GM12878 (cell line): ENCODE results near the gene COQ7. TPM values are rescaled to one million over a fixed set of nuclear protein-coding genes. Genes with fewer than 3 reads are reported as not detected.
A peak's percentile ranks its signal among the peaks of the same experiment; 100 is the strongest.

ENCODE experiments used
- ATAC-seq: fragments of 200-7000 bp; cut with Tn5 transposase; 3 replicates; pipeline ENCODE4 v1.9.1; 2020; ENCODE audit warnings: mild to moderate bottlenecking, moderate library complexity
- BruUV-seq: library from RNA; stranded (reverse); fragments of 400-500 nt; replicated peaks from 2 replicates; lab custom pipeline; 2021; lab: Mats Ljungman, UMichigan
- CTCF ChIA-PET: fragments of 300-600 bp; sonication (Branson Sonifier 250); formaldehyde crosslinking; extraction: SDS; loops from one replicate; lab custom pipeline; 2021; ENCODE audit warnings: inconsistent platforms; lab: Yijun Ruan, JAX
- POLR2A ChIA-PET: fragments of 350-600 bp; formaldehyde crosslinking; extraction: SDS; loops from one replicate; lab custom pipeline; 2021; ENCODE audit warnings: inconsistent platforms; lab: Charles Lee
- RAD21 ChIA-PET: fragments of 300-600 bp; sonication (Branson Sonifier 250); formaldehyde crosslinking; loops from one replicate; lab custom pipeline; 2023; ENCODE audit warnings: antibody characterized with exemption; ENCODE audit not compliant: unreplicated experiment; lab: Charles Lee
- SMC1A ChIA-PET: fragments of 300-600 bp; sonication (Branson Sonifier 250); formaldehyde crosslinking; loops from one replicate; lab custom pipeline; 2023; ENCODE audit not compliant: unreplicated experiment, uncharacterized antibody; lab: Charles Lee
- DNase-seq: peaks from one replicate; pipeline ENCODE4 v3.0.0-alpha.2; 2011; ENCODE audit warnings: low read depth, low spot score
- FAIRE-seq: peaks from 3 replicates; lab custom pipeline; 2011; peaks lifted over from hg19 to GRCh38; lab: Jason Lieb, UNC
- H2AFZ ChIP-seq: 2 replicates; pipeline ENCODE4 v1.6.0; 2011; ENCODE audit warnings: low read depth, low read length, control low read depth; ENCODE audit not compliant: control insufficient read depth
- H3K27ac ChIP-seq: 2 replicates; pipeline ENCODE4 v1.5.1; 2011; ENCODE audit warnings: control low read depth; ENCODE audit not compliant: control insufficient read depth, insufficient read depth
- H3K27me3 ChIP-seq, 2 experiments: replicated peaks in 1 of 2; 2 replicates each; pipeline versions ENCODE4 v1.6.0 to v1.6.1; 2011; ENCODE audit warnings: low read length in 1 of 2; ENCODE audit not compliant: control insufficient read depth in 2 of 2, insufficient read depth in 2 of 2
- H3K36me3 ChIP-seq, 2 experiments: 2 replicates each; pipeline ENCODE4 v1.5.1; 2011; ENCODE audit warnings: low read length in 1 of 2; ENCODE audit not compliant: control insufficient read depth in 2 of 2, insufficient read depth in 2 of 2
- H3K4me1 ChIP-seq: 2 replicates; pipeline ENCODE4 v1.6.1; 2011; ENCODE audit warnings: mild to moderate bottlenecking, low read length, moderate library complexity, mixed read lengths; ENCODE audit not compliant: control insufficient read depth, insufficient read depth
- H3K4me2 ChIP-seq: 2 replicates; pipeline ENCODE4 v1.6.0; 2011; ENCODE audit warnings: control low read depth; ENCODE audit not compliant: control insufficient read depth, insufficient read depth
- H3K4me3 ChIP-seq: fragments of 200-600 bp; sonication (generic); 2 replicates; pipeline ENCODE4 v1.5.1; 2016
- H3K79me2 ChIP-seq: 2 replicates; pipeline ENCODE4 v1.6.0; 2011; ENCODE audit warnings: low read length; ENCODE audit not compliant: control insufficient read depth, insufficient read depth
- H3K9ac ChIP-seq: 2 replicates; pipeline ENCODE4 v1.8.0; 2011; ENCODE audit warnings: low read length, control low read depth, mixed read lengths; ENCODE audit not compliant: control insufficient read depth, insufficient read depth
- H3K9me3 ChIP-seq: replicated peaks from 3 replicates; pipeline ENCODE4 v1.5.1; 2011; ENCODE audit warnings: mild to moderate bottlenecking, low read length; ENCODE audit not compliant: control insufficient read depth, insufficient read depth
- H4K20me1 ChIP-seq: 2 replicates; pipeline ENCODE4 v1.6.0; 2011; ENCODE audit not compliant: control insufficient read depth, insufficient read depth
- BCL3 ChIP-seq: IDR thresholded peaks from 2 replicates; pipeline ENCODE4 v1.6.1; 2011; ENCODE audit warnings: borderline replicate concordance, low read depth, mild to moderate bottlenecking, moderate library complexity, low read length; ENCODE audit not compliant: insufficient read depth, poor library complexity, severe bottlenecking
- EGR1 ChIP-seq, 2 experiments: IDR thresholded peaks; 1 replicate in 1 of 2; 2 replicates in 1 of 2; pipeline ENCODE4 v1.6.1; 2011 to 2012; ENCODE audit warnings: low read depth in 2 of 2, low read length in 2 of 2, borderline replicate concordance in 1 of 2, mild to moderate bottlenecking in 1 of 2, moderate library complexity in 1 of 2
- FOXK2 ChIP-seq: fragments of 450-650 bp; IDR thresholded peaks from 2 replicates; pipeline ENCODE4 v1.6.1; 2017; ENCODE audit warnings: mild to moderate bottlenecking, moderate library complexity
- FOXM1 ChIP-seq: IDR thresholded peaks from 2 replicates; pipeline ENCODE4 v1.6.1; 2012; ENCODE audit warnings: low read depth, mild to moderate bottlenecking, inconsistent platforms, low read length, moderate library complexity
- HDGF ChIP-seq: fragments of 450-650 bp; IDR thresholded peaks from 2 replicates; pipeline ENCODE4 v1.6.1; 2016; ENCODE audit warnings: antibody characterized with exemption
- IKZF2 ChIP-seq, 2 experiments: fragments of 450-650 bp; IDR thresholded peaks; 2 replicates each; pipeline ENCODE4 v1.6.1; 2017; ENCODE audit warnings: mild to moderate bottlenecking in 2 of 2, moderate library complexity in 2 of 2
- KAT2A ChIP-seq: conservative IDR thresholded peaks from 2 replicates; pipeline ENCODE4 v1.6.1; 2011; ENCODE audit warnings: low read depth, low read length; ENCODE audit not compliant: control insufficient read depth
- PKNOX1 ChIP-seq: fragments of 450-650 bp; IDR thresholded peaks from 2 replicates; pipeline ENCODE4 v1.6.1; 2016; ENCODE audit warnings: mild to moderate bottlenecking
- RB1 ChIP-seq: fragments of 450-650 bp; formaldehyde crosslinking; IDR thresholded peaks from 2 replicates; pipeline ENCODE4 v1.6.1; 2017; ENCODE audit warnings: mild to moderate bottlenecking, borderline replicate concordance
- SKIL ChIP-seq: fragments of 450-650 bp; IDR thresholded peaks from 2 replicates; pipeline ENCODE4 v1.6.1; 2017; ENCODE audit warnings: mild to moderate bottlenecking, low read depth, inconsistent platforms; ENCODE audit not compliant: poor library complexity, severe bottlenecking
- TARDBP ChIP-seq: IDR thresholded peaks from 2 replicates; pipeline ENCODE4 v1.6.1; 2016; ENCODE audit warnings: borderline replicate concordance
- WGBS: methylation state at CpG from one replicate; pipeline ENCODE4 v1.1.6; 2016; ENCODE audit warnings: low lambda C conversion rate; ENCODE audit not compliant: insufficient replicate concordance, insufficient coverage; ENCODE audit errors: missing lambda C conversion rate; 5-methylcytosine and 5-hydroxymethylcytosine counted together
- in situ Hi-C: fragments of 300-500 bp; cut with MboI; formaldehyde crosslinking; loops from 9 replicates; pipeline ENCODE4 v1.14.3; 2018; ENCODE audit warnings: mixed read lengths
- intact Hi-C: fragments of 100-400 bp; cut with micrococcal nuclease; formaldehyde crosslinking; loops from one replicate; pipeline ENCODE4 v1.14.2; 2022; ENCODE audit not compliant: unreplicated experiment
- polyA plus RNA-seq, 11 experiments: library from polyadenylated mRNA; depleted of rRNA in 4 of 11; unstranded in 6 of 11; stranded (reverse) in 5 of 11; fragments of >200 nt; fragmentation: Nextera tagmentation in 4 of 11; fragmentation: Illumina TruSeq in 1 of 11; extraction: Ambion mirVana in 4 of 11; extraction: Trizol in 1 of 11; gene quantifications; 1 replicate in 1 of 11; 2 replicates in 10 of 11; pipeline versions ENCODE4 v1.2.1 to v1.2.3, GENCODE V29; 2011 to 2016; ENCODE audit warnings: inconsistent platforms in 2 of 11, missing spikeins in 2 of 11, low read depth in 1 of 11
- total RNA-seq, 4 experiments: library from RNA; depleted of rRNA in 3 of 4; stranded (reverse); fragments of >200 nt in 3 of 4; fragmentation: Illumina TruSeq in 1 of 4; extraction: Trizol in 1 of 4; gene quantifications; 2 replicates each; pipeline versions ENCODE4 v1.2.1 to v1.2.3, GENCODE V29; 2013 to 2021

COQ7 gene
- total and polyA plus RNA-seq, 10 of the 15 experiments (the other 5 are each of a cell fraction or from before 2014, with no cell fraction given) = 3.2 to 21.9 (median 13.0) TPM

DNA sequence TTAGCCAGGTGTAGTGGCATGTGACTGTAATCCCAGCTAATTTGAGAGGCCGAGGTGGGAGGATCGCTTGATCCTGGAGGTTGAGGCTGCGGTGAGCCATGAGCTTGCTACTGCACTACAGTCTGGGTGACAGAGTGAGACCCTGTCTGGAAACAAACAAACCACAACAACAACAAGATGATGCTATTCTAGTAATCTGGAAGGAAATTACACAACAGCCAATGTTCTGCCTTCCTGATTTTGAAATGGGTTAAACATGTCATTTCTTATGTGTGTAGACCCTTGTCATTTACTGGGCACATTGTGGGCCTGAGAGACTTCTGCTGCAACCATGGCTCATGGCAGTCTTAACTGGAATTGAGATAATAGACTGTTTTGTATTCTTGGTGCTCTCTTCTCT, 5.9 kb downstream of the COQ7 start:
- in situ Hi-C loops = no loop called here
- H3K27ac ChIP-seq = no peak overlapping the region
- ATAC-seq = no peak
- ChIA-PET POLR2A (no interaction called here), RAD21 (no interaction called here), SMC1A (no interaction called here), CTCF (interaction anchor here (0.6 to 1.0 kb wide), 2 partner anchors 12 to 29 kb away, joined by 3 to 7 read pairs; no protein-coding TSS in a partner anchor)
- H3K36me3 ChIP-seq = no peaks in the 10 kb centered on the region; a peak in 2 of 4 replicates
- H4K20me1 ChIP-seq = no peaks in the 10 kb centered on the region
- DNase-seq = no peak
- BruUV-seq = no TSS peak
- H3K79me2 ChIP-seq = no peaks in the 10 kb centered on the region; the same call in 1 of the 2 replicates
- H3K9ac ChIP-seq = no peak overlapping the region
- TF ChIP-seq HDGF = no peak
- no peak for TF ChIP-seq RB1
- no peak for TF ChIP-seq TARDBP
- no peak for TF ChIP-seq BCL3
- TF ChIP-seq EGR1 (IDR thresholded peaks at IDR 0.05; ENCODE audit: borderline replicate concordance in 1 of 2, low read depth in 2 of 2, low read length in 2 of 2) = no peak
- no peak for TF ChIP-seq IKZF2 (IDR thresholded peaks at IDR 0.05)
- TF ChIP-seq FOXK2 = no peak
- TF ChIP-seq KAT2A = no peak
- TF ChIP-seq FOXM1 = no peak
- TF ChIP-seq SKIL = no peak
- TF ChIP-seq PKNOX1 = no peak
- no peaks in the 10 kb centered on the region; the same call in 1 of the 2 replicates for H3K4me1 ChIP-seq
- no peaks in the 10 kb centered on the region for H3K9me3 ChIP-seq
- intact Hi-C loops = no loop called here
- peak; percentile 35 for FAIRE-seq
- H3K4me3 ChIP-seq = no peak overlapping the region
- H3K27me3 ChIP-seq = no peaks in the 10 kb centered on the region
- H3K4me2 ChIP-seq = no peak overlapping the region
- no peak overlapping the region for H2AFZ ChIP-seq
- whole genome bisulfite sequencing = 16% methylated on average over 3 of the region's 3 CpGs
